ENCODE results near the gene POLR1A. TPM values are rescaled to one million over a fixed set of nuclear protein-coding genes. Genes with fewer than 3 reads are reported as not detected.

The POLR1A gene
- total and polyA plus RNA-seq, 2 of the 13 experiments (the other 11 are each of a cell fraction or from before 2014, with no cell fraction given): 7.2 to 39.9 TPM

DNA sequence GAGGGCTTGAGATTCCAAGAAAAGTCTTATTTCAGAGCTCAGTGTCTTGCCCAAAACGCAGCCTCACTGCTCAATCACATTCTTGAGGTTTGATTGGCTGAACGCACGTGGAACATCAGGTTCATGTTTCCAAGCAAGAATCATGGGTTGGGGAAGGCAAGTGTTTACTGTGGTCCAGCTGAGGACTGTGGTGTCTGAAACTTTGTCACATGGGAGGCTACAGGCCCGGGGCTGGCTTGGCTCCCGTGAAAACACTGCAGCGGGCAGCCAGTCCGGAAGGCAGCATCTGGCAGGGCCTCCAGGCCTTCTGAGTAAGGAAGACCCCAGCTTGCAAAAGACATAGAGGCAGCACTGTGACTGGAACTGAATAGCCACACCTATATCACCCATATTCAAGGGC lies 84.7 kb downstream of the POLR1A start (continued):
- TF ChIP-seq POLR2G (IDR thresholded peaks at IDR 0.05; ENCODE audit: low read depth, low read length) (peak; percentile 64), TBL1XR1 (IDR thresholded peaks at IDR 0.05; ENCODE audit: borderline replicate concordance, low read length, partially characterized antibody) (no peak), RBAK (CRISPR knock-in tag; IDR thresholded peaks at IDR 0.05) (no peak)
- TF ChIP-seq, protein P1, sequence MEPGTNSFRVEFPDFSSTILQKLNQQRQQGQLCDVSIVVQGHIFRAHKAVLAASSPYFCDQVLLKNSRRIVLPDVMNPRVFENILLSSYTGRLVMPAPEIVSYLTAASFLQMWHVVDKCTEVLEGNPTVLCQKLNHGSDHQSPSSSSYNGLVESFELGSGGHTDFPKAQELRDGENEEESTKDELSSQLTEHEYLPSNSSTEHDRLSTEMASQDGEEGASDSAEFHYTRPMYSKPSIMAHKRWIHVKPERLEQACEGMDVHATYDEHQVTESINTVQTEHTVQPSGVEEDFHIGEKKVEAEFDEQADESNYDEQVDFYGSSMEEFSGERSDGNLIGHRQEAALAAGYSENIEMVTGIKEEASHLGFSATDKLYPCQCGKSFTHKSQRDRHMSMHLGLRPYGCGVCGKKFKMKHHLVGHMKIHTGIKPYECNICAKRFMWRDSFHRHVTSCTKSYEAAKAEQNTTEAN (CRISPR knock-in tag; conservative IDR thresholded peaks at IDR 0.05): no peak

DNA sequence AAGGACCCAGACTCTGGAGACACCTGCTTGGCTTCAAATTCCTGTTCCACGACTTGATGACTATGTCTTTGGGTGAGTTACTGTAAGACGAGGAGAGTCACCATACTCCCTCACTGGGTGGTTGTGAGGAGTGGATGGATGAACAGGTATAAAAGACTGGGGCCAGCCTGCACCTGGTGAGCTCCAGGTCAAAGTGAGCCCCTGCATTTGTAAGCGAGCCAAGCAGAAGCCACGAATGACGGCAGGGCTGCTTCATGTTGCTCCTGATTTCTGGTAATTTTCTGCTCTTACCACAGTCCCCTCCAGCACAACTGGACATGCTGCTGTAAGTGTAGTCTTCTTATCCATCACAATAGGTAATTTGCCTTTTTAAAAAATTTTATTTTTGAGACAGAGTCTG lies 86.6 kb downstream of the POLR1A start:
- no peak overlapping the region for H3K4me2 ChIP-seq (ENCODE audit: low read depth, low read length)
- no peaks in the 10 kb centered on the region for H3K79me2 ChIP-seq (ENCODE audit: insufficient read depth, low read length)
- H4K20me1 ChIP-seq (ENCODE audit: insufficient read depth, low read length): no peaks in the 10 kb centered on the region
- no TSS peak for BruUV-seq (replicated peaks)
- no peak for FAIRE-seq
- H3K27ac ChIP-seq (ENCODE audit: extremely low read length, insufficient read depth, low read length): no peak overlapping the region
- H3K36me3 ChIP-seq (replicated peaks in 1 of 2; ENCODE audit: control insufficient read depth in 1 of 2, insufficient read depth in 2 of 2, low read length in 2 of 2): no peaks in the 10 kb centered on the region
- TF ChIP-seq KDM2A (CRISPR knock-in tag; IDR thresholded peaks at IDR 0.05; ENCODE audit: borderline replicate concordance, low read depth): peak; percentile 15; the same call in 1 of the 2 replicates
- TF ChIP-seq ZNF766 (CRISPR knock-in tag; IDR thresholded peaks at IDR 0.05; ENCODE audit: borderline replicate concordance): no peak
- in situ Hi-C loops (cut with HindIII; ENCODE audit: extremely low pct_ligation_motif_present, low pct_unique_long_range_greater_than_20kb) (no loop called here), intact Hi-C loops (cut with micrococcal nuclease; ENCODE audit: unreplicated experiment) (no loop called here)
- ChIA-PET POLR2A (no interaction called here), CTCF (ENCODE audit: low intra/inter-chr PET ratio, low total read pairs) (no interaction called here)
- no peak overlapping the region for H2AFZ ChIP-seq (ENCODE audit: low read length)
- peaks cover 14% of the 10 kb centered on the region for H3K4me1 ChIP-seq (ENCODE audit: insufficient read depth, low read length)
- H3K4me3 ChIP-seq (replicated peaks in 1 of 3; ENCODE audit: insufficient read depth in 1 of 3, low read depth in 2 of 3, low read length in 3 of 3): no peak overlapping the region
- no peak for ATAC-seq
- WGBS (ENCODE audit: low lambda C conversion rate): 64% methylated on average over 5 of the region's 5 CpGs
- H3K9me3 ChIP-seq (ENCODE audit: low read length): peaks cover 4% of the 10 kb centered on the region
- no peak overlapping the region for H3K9ac ChIP-seq (ENCODE audit: insufficient read depth, low read depth, low read length)
- DNase-seq (ENCODE audit: low spot score): no peak
- H3K27me3 ChIP-seq (ENCODE audit: control insufficient read depth in 1 of 2, insufficient read depth in 2 of 2, low read length in 2 of 2): peaks cover 0 to 10% of the 10 kb centered on the region in 2 experiments; a peak in 2 of 5 replicates
